GM21515 (cell line): ENCODE results near the gene CLOCK.

Experiments
- ATAC-seq: cut with Tn5 transposase; IDR thresholded peaks from one replicate; pipeline ENCODE4 v1.9.1; 2021; ENCODE audit not compliant: unreplicated experiment

CLOCK gene

GRCh38 chr4:55424791-55425190 lies 121.9 kb downstream of the CLOCK start:
- no peak for ATAC-seq

- no peak for ATAC-seq
Observed at GRCh38 chr4:55416176-55416575, 130.5 kb downstream of the CLOCK start.

GRCh38 chr4:55411621-55412020 lies 135.1 kb downstream of the CLOCK start:
- ATAC-seq = no peak

GRCh38 chr4:55410431-55410830 lies 136.3 kb downstream of the CLOCK start:
- no peak for ATAC-seq

- ATAC-seq = peak; percentile 76
Observed at GRCh38 chr4:55409468-55410171, 137.1 kb downstream of the CLOCK start.

- no peak for ATAC-seq
Observed at GRCh38 chr4:55407764-55408163, 138.9 kb downstream of the CLOCK start.

- no peak for ATAC-seq
Observed at GRCh38 chr4:55407119-55407518, 139.6 kb downstream of the CLOCK start.

- ATAC-seq = no peak
Observed at GRCh38 chr4:55406545-55406944, 140.2 kb downstream of the CLOCK start.

- ATAC-seq = no peak
Observed at GRCh38 chr4:55405073-55405472, 141.6 kb downstream of the CLOCK start.

GRCh38 chr4:55399581-55399980 lies 147.1 kb downstream of the CLOCK start:
- ATAC-seq = no peak

GRCh38 chr4:55398966-55399365 lies 147.7 kb downstream of the CLOCK start:
- no peak for ATAC-seq

- ATAC-seq = no peak
Observed at GRCh38 chr4:55398461-55398860, 148.2 kb downstream of the CLOCK start.

- no peak for ATAC-seq
Observed at GRCh38 chr4:55397520-55398321, 149.0 kb downstream of the CLOCK start.

- ATAC-seq = no peak
Observed at GRCh38 chr4:55397126-55397436, 149.6 kb downstream of the CLOCK start.

GRCh38 chr4:55396308-55397125 lies 150.2 kb downstream of the CLOCK start:
- peak; percentile 35 for ATAC-seq

GRCh38 chr4:55395529-55396307 lies 151.0 kb downstream of the CLOCK start, which contains the start of gene TMEM165:
Gene TMEM165, plus strand, starts transcription at chr4:55395957. Its CDS starts 233 bp downstream, at chr4:55396190.
- peak; percentile 94 for ATAC-seq

- no peak for ATAC-seq
Observed at GRCh38 chr4:55395218-55395528, 151.5 kb downstream of the CLOCK start.

GRCh38 chr4:55393461-55394320 lies 153.0 kb downstream of the CLOCK start:
- ATAC-seq = no peak

GRCh38 chr4:55386840-55387239 lies 159.9 kb downstream of the CLOCK start:
- no peak for ATAC-seq

- ATAC-seq = peak; percentile 70
Observed at GRCh38 chr4:55386073-55386472, 160.6 kb downstream of the CLOCK start.
